K562 (cell line): ENCODE data around the gene BTNL8. TPM values are rescaled to one million over a fixed set of nuclear protein-coding genes. Genes with fewer than 3 reads are reported as not detected.

Source experiments
- DPF2 ChIP-seq: fragments of 450-650 bp; IDR thresholded peaks from 2 replicates; pipeline ENCODE4 v1.6.1; 2016
- E2F3 ChIP-seq: fragments of 250-450 bp; sonication (Bioruptor Pico); IDR thresholded peaks from 2 replicates; pipeline ENCODE4 v1.4.0; 2020; ENCODE audit warnings: mild to moderate bottlenecking
- MGA ChIP-seq: fragments of 450-650 bp; IDR thresholded peaks from 2 replicates; pipeline ENCODE4 v1.6.1; 2016; ENCODE audit warnings: mild to moderate bottlenecking, moderate library complexity
- NONO ChIP-seq, 2 experiments: fragments of 200-400 bp in 1 of 2; fragments of 450-650 bp in 1 of 2; formaldehyde crosslinking in 1 of 2; IDR thresholded peaks; 2 replicates each; pipeline ENCODE4 v1.6.1; 2017; ENCODE audit warnings: low read depth in 2 of 2, mild to moderate bottlenecking in 2 of 2, moderate library complexity in 2 of 2, low read length in 1 of 2
- PCBP1 ChIP-seq: fragments of 200-400 bp; formaldehyde crosslinking; IDR thresholded peaks from 2 replicates; pipeline ENCODE4 v1.6.1; 2018; ENCODE audit warnings: mild to moderate bottlenecking, low read depth, low read length; ENCODE audit not compliant: poor library complexity, severe bottlenecking
- SNIP1 ChIP-seq: fragments of 450-650 bp; IDR thresholded peaks from 2 replicates; pipeline ENCODE4 v1.7.1; 2017; ENCODE audit warnings: low read depth, mild to moderate bottlenecking
- TAL1 ChIP-seq: fragments of 450-650 bp; IDR thresholded peaks from 2 replicates; pipeline ENCODE4 v1.6.1; 2016; ENCODE audit warnings: mild to moderate bottlenecking
- ZNF217 ChIP-seq: sonication (generic); formaldehyde crosslinking; IDR thresholded peaks from 2 replicates; pipeline ENCODE4 v1.8.0; 2022; ENCODE audit warnings: mild to moderate bottlenecking, missing genetic modification reagents
- ZNF639 ChIP-seq, 2 experiments: fragments of 200-800 bp in 1 of 2; sonication (Bioruptor generic) in 1 of 2; sonication (generic) in 1 of 2; formaldehyde crosslinking in 1 of 2; IDR thresholded peaks in 1 of 2; conservative IDR thresholded peaks in 1 of 2; 2 replicates each; pipeline versions ENCODE4 v1.5.0 to v1.6.1; 2016 to 2020; ENCODE audit warnings: missing compliant biosample characterization in 1 of 2, missing genetic modification characterization in 1 of 2, missing genetic modification reagents in 1 of 2
- polyA plus RNA-seq, 8 experiments: library from polyadenylated mRNA; depleted of rRNA in 4 of 8; stranded (reverse) in 5 of 8; unstranded in 3 of 8; fragments of >200 nt; fragmentation: Nextera tagmentation in 2 of 8; fragmentation: Illumina TruSeq in 1 of 8; extraction: Ambion mirVana in 2 of 8; extraction: Trizol in 1 of 8; gene quantifications; 2 replicates each; pipeline versions ENCODE4 v1.2.1 to v1.2.3, GENCODE V29; 2011 to 2014; ENCODE audit warnings: inconsistent platforms in 1 of 8, missing spikeins in 1 of 8
- total RNA-seq, 7 experiments: library from RNA; depleted of rRNA in 6 of 7; stranded (reverse); fragments of >200 nt in 6 of 7; fragmentation: Illumina TruSeq in 2 of 7; extraction: Trizol in 2 of 7; gene quantifications; 2 replicates each; pipeline versions ENCODE4 v1.2.1 to v1.2.3, GENCODE V29; 2011 to 2021; ENCODE audit warnings: low replicate concordance in 1 of 7
- TF ChIP-seq, protein P1 (sequence below): sonication (generic); formaldehyde crosslinking; IDR thresholded peaks from 2 replicates; pipeline ENCODE4 v1.8.0; 2022; ENCODE audit warnings: missing genetic modification reagents, mild to moderate bottlenecking, borderline replicate concordance

Gene BTNL8
- total and polyA plus RNA-seq, 9 of the 15 experiments (the other 6 are each of a cell fraction or from before 2014, with no cell fraction given) = 0.04 to 0.18 (median 0.07) TPM; not detected in 6

DNA sequence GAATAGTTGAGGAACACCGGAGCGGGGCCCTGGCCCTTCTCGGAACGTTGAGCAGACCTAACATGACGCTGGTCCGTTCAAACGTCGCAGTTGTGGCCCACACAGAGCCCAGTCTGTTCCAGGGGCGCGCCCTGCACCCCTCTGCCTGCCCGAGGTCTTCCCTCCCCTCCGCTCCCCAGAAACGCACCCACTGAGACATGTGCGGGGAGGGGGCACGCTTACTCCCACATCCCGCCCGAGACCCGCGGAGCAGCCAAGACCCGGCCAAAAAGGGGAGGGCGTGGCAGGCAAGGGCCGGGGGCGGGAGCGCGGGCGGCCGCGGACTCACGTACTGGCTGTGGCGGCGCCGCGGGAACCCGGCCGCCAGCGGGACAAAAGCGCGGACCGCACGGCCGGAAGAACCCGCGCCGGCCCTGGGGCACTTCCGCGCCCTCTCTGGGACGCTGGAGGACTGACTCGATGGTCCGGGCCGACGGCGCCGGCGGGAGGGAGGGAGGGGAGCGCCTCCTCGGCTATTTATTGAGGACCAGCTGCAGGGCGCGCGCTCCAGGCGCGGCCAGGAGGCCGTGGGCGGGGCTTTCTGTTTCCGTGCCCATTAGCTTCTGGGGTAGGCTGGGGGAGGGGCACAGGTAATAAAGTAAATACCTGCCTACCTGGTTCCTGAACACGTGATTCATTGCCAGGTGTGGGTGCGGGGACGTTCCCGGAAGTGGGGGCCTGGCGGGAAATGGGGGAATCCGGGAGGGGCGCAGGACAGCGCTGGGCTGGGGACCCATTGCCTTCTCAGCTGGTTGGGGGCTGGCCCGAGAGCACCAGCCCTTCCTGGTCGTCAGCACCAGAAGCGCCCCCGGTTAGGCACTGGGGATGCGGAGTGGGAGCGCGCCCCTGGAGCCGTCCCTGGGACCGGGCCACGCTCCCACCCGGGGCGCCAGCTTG, 37.8 kb upstream of the BTNL8 start, which contains the start of gene ZFP62 (continued):
- TF ChIP-seq ZNF639 (CRISPR knock-in tag; conservative IDR thresholded peaks at IDR 0.05 in 1 of 2, IDR thresholded peaks at IDR 0.05 in 1 of 2) (peak in 1 of 2 experiments; percentile 86; a peak in 2 of 4 replicates), TAL1 (no peak), SNIP1 (peak; percentile 65; the same call in 1 of the 2 replicates), PCBP1 (peak; percentile 76), ZNF217 (no peak), E2F3 (peak; percentile 86; the same call in 1 of the 2 replicates), NONO (IDR thresholded peaks at IDR 0.05; ENCODE audit: low read depth in 2 of 2, low read length in 1 of 2) (0 out of 4 replicates have a peak, but pooled peaks have one; percentile 9 to 14), MGA (peak; percentile 65), DPF2 (0 out of 2 replicates have a peak, but pooled peaks have one; percentile 26)
- TF ChIP-seq, protein P1, sequence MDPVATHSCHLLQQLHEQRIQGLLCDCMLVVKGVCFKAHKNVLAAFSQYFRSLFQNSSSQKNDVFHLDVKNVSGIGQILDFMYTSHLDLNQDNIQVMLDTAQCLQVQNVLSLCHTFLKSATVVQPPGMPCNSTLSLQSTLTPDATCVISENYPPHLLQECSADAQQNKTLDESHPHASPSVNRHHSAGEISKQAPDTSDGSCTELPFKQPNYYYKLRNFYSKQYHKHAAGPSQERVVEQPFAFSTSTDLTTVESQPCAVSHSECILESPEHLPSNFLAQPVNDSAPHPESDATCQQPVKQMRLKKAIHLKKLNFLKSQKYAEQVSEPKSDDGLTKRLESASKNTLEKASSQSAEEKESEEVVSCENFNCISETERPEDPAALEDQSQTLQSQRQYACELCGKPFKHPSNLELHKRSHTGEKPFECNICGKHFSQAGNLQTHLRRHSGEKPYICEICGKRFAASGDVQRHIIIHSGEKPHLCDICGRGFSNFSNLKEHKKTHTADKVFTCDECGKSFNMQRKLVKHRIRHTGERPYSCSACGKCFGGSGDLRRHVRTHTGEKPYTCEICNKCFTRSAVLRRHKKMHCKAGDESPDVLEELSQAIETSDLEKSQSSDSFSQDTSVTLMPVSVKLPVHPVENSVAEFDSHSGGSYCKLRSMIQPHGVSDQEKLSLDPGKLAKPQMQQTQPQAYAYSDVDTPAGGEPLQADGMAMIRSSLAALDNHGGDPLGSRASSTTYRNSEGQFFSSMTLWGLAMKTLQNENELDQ (CRISPR knock-in tag) = peak; percentile 92; the same call in 1 of the 2 replicates
